ENCODE results near the gene ZNF69.

DNA sequence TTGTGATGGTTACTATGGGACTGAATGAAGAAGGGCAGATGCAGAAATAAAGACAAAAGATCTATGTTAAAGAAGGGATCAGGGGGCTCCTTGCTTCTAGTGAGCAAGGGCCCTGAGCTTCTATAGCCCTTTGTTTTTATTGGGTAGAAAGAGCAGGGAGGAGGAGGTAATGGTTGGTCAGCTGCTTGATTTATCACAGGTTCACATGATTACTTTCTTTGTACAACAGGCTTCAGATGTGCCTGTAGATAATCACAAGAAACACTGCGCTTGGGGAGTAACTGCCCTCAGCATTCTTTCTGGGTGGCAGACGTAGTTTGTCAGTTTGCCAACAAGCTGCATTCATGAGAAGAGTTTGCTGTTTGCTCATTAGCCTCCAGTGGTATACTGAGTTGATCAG is 43.9 kb upstream of the ZNF69 start:
- TF ChIP-seq, protein P1, sequence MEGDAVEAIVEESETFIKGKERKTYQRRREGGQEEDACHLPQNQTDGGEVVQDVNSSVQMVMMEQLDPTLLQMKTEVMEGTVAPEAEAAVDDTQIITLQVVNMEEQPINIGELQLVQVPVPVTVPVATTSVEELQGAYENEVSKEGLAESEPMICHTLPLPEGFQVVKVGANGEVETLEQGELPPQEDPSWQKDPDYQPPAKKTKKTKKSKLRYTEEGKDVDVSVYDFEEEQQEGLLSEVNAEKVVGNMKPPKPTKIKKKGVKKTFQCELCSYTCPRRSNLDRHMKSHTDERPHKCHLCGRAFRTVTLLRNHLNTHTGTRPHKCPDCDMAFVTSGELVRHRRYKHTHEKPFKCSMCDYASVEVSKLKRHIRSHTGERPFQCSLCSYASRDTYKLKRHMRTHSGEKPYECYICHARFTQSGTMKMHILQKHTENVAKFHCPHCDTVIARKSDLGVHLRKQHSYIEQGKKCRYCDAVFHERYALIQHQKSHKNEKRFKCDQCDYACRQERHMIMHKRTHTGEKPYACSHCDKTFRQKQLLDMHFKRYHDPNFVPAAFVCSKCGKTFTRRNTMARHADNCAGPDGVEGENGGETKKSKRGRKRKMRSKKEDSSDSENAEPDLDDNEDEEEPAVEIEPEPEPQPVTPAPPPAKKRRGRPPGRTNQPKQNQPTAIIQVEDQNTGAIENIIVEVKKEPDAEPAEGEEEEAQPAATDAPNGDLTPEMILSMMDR (IDR thresholded peaks at IDR 0.05; ENCODE audit: poor library complexity, severe bottlenecking): no peak
- TF ChIP-seq SMC3 (conservative IDR thresholded peaks at IDR 0.05; ENCODE audit: poor library complexity) (no peak), EZH2 (IDR thresholded peaks at IDR 0.05; ENCODE audit: borderline replicate concordance, insufficient read depth, low read length, poor library complexity, severe bottlenecking) (no peak), EP300 (conservative IDR thresholded peaks at IDR 0.05; ENCODE audit: poor library complexity, severe bottlenecking) (no peak), MXI1 (conservative IDR thresholded peaks at IDR 0.05; ENCODE audit: poor library complexity, severe bottlenecking) (no peak), POLR2AphosphoS5 (IDR thresholded peaks at IDR 0.05) (no peak), TAF1 (IDR thresholded peaks at IDR 0.05; ENCODE audit: low read depth) (no peak), RAD21 (conservative IDR thresholded peaks at IDR 0.05) (no peak)
- TF ChIP-seq, protein P2, sequence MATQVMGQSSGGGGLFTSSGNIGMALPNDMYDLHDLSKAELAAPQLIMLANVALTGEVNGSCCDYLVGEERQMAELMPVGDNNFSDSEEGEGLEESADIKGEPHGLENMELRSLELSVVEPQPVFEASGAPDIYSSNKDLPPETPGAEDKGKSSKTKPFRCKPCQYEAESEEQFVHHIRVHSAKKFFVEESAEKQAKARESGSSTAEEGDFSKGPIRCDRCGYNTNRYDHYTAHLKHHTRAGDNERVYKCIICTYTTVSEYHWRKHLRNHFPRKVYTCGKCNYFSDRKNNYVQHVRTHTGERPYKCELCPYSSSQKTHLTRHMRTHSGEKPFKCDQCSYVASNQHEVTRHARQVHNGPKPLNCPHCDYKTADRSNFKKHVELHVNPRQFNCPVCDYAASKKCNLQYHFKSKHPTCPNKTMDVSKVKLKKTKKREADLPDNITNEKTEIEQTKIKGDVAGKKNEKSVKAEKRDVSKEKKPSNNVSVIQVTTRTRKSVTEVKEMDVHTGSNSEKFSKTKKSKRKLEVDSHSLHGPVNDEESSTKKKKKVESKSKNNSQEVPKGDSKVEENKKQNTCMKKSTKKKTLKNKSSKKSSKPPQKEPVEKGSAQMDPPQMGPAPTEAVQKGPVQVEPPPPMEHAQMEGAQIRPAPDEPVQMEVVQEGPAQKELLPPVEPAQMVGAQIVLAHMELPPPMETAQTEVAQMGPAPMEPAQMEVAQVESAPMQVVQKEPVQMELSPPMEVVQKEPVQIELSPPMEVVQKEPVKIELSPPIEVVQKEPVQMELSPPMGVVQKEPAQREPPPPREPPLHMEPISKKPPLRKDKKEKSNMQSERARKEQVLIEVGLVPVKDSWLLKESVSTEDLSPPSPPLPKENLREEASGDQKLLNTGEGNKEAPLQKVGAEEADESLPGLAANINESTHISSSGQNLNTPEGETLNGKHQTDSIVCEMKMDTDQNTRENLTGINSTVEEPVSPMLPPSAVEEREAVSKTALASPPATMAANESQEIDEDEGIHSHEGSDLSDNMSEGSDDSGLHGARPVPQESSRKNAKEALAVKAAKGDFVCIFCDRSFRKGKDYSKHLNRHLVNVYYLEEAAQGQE (IDR thresholded peaks at IDR 0.05; ENCODE audit: borderline replicate concordance): no peak

All from neural cell (in vitro differentiated cells).